Left colon (tissue), 2 donors: ENCODE data around the gene NFE2L1. TPM values are rescaled to one million over a fixed set of nuclear protein-coding genes. Genes with fewer than 3 reads are reported as not detected.
"Not testable (repeated sequence)": the region's sequence is repeated elsewhere in the genome, so short reads cannot be mapped to it uniquely, and the experiment has no call there.

Source experiments
- ATAC-seq: fragments of 200-7000 bp; cut with Tn5 transposase; one replicate; pipeline ENCODE4 v1.9.1; 2020; ENCODE audit warnings: mild to moderate bottlenecking, moderate library complexity
- DNase-seq, 2 donors: peaks; one replicate each; pipeline ENCODE4 v3.0.0-alpha.2; 2020
- intact Hi-C, 2 donors: fragments of 100-400 bp; cut with DNase I in 1 of 2; cut with micrococcal nuclease in 1 of 2; formaldehyde crosslinking; loops; one replicate each; pipeline versions ENCODE4 v1.11.2 to v1.14.0; 2022; cut with DNase I, micrococcal nuclease
- total RNA-seq, 2 donors: library from RNA; stranded (reverse); fragmentation: NEBNext Ultra II Directional; extraction: Animal tissue kit (Norgen Biotek cat#: 25700); gene quantifications; one replicate each; pipeline ENCODE4 v1.2.1, GENCODE V29; 2021
- donor health status: DM: no; HTN: no; CAD: no.
- donor health status: DM: yes; HTN: yes; CAD: no.

The NFE2L1 gene
- total RNA-seq, 2 donors from 2014 or later: 223 to 245 TPM

DNA sequence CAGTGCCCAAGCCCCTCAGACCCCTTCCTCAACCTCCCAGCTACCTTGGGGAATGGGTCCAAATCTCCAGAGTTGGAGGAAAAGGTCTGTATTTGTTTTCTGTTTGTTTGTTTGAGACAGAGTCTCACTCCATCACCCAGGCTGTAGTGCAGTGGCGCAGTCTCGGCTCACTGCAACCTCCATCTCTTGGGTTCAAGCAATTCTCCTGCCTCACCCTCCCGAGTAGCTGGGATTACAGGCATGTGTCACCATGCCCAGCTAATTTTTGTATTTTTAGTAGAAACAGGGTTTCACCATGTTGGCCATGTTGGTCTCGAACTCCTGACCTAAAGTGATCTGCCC is 30.4 kb upstream of the NFE2L1 start:
- ATAC-seq, DNase-seq: not testable (repeated sequence)
- intact Hi-C loops: loop anchor here in 1 of 2 donors (2.0 kb wide), 1 partner anchor 39 kb away; no protein-coding TSS in a partner anchor

DNA sequence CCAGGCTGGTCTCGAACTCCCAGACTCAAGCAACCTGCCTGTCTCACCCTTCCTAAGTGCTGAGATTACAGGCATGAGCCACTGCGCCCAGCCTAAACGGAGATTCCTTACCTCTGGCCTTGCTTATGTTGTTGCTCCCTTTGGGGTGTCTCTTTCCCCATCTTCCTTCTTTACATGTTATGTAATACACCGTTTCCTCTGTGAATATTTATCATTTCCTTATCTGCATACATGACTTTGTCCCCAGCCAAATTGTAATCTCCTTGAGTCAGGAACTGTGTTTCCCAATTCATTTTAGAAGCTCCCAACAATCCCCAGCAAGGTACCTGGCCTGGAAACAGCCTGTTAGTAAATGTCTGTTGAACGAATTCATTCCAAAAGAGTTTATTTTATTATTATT is 26.2 kb upstream of the NFE2L1 start:
- intact Hi-C loops: no loop called here
- DNase-seq (no peak), ATAC-seq (no peak)

DNA sequence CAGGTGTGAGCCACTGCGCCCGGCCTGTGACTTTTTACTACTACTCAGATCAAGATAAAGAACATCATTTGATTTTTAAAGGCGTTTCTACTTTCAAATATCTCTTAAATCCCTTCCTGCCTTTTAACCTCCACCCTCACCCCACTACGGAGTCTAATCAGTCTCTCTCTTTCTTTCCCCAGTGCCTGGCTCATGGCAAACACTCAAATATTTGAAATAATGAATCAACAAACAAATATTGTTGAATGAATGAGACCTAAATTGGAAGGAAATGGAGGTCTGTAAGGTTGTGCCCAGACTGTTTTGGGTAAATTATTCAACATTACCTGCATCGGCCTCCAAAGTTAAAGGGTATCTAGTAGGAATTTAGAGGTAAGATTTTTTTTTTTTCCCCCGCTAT is 25.3 kb upstream of the NFE2L1 start:
- no peak for ATAC-seq
- intact Hi-C loops: no loop called here
- no peak for DNase-seq

DNA sequence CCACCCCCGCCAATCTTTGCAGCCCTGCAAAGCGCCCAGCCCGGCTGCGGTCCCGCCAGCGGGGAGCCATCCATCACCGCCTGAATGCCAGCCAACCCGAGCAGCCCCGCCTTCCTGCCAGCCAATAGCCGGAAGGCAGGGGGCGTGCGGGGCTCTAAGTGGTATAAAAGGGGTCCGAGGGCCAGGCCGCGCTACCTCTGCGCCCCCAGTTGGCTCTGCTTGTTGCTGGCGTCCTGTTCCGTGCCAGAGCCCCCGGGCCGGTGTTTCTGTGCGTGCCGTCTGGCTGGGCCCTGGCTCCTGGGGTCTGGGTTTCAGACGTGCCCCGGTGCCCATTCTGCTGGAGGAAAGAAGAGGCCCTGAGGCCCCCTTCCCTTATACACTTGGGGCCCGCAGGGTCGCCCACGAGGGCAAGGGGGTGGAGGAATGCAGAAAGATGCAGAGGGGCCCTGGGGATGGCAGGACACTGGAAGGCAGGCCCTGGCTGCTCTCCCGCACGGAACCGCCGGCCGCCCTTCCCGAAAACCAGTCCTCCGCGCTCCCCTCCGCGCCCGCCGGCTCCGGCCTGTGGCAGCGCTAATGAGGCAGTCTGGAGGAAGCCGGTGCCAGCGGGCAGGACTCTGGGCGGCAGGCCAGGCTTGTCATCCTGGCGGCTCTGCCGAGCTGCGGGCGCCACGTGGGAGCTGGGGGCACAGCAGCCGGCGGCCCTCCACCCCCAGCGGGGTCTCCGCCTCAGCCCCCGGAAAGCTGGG is 24.6 kb upstream of the NFE2L1 start:
- intact Hi-C loops: no loop called here
- ATAC-seq (peak; percentile 52), DNase-seq (peak; percentile 84 to 86)

DNA sequence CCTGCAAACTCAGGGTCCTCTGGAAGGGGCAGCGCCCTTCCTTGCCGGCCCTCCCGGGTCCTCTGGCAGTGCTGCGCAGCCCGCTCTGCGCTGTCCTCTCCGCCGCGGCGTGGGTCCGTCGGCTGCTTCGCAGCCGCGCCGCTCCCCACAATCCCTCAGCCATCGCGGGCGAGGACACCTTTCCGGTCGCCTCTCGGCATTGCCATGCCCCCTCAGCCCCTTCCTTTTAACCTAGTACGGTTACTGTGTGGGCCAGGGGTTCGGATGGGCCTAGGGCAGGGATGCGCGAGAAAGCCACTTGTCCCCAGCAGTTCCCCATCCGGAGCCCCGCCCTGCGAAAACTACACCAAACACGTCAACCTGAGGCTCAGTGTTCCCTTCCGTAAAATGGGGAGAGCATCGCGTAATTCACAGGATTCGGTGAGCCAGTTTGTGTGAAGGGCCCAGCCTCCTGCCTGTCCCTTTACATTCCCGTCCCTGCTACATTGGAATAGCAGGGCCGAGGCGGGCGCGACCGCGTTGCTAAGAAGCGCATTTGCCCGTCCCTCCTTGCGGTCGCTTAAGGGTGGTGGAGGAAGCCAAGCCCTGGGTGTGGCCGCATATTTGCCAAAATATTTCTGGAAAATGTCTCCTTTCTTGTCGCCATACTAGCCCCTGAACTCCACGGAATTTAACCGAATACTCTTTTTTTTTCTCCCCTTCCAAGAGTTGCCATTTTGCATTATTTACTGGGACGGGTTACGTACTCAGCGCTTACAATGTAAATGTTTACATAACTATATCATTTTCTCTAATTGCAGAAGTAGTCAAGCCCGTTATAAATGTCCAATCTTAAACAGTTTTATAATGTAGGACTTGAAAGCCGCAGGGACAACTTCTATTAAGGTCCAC is 23.8 kb upstream of the NFE2L1 start:
- DNase-seq: peak; percentile 72 to 78
- peak; percentile 35 for ATAC-seq
- intact Hi-C loops: loop anchor here (5.0 kb wide), 2 partner anchors 98 to 103 kb away; no protein-coding TSS in a partner anchor

GRCh38 chr17:48025040-48025903 is 22.9 kb upstream of the NFE2L1 start:
- DNase-seq (peak; percentile 97 to 99), ATAC-seq (peak; percentile 79)
- intact Hi-C loops: loop anchor here (5.0 kb wide), 2 partner anchors 97 to 102 kb away; no protein-coding TSS in a partner anchor

DNA sequence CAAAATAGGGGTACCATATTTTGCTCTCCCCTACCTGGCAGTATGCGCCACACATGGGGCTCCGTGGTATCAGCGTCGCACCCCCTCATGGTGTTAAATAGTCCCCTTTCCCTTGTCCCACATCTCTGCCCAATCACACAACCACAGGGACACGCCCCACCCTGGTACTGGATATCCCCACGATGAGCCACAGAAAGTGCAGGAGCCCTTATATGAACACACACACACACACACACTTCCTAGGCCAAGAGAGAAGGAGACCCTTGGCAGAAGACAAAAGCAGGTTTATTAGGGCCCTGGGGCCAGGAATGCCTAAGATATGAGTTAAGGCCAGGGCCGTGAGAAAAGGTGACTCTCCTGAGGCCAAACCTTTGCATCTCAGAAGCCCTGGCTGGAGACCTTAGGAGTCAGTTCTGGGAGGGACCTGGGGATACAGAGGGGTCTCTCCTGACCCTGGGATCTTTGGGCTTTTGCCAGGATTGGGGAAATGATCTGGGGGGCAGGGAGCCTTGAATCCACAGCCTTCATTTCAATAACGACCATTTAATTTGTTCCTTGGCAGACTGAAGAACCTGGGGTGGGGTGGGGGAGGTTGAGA is 22.2 kb upstream of the NFE2L1 start:
- intact Hi-C loops: loop anchor here (2.0 to 5.0 kb wide), 3 partner anchors 49 to 101 kb away; no protein-coding TSS in a partner anchor
- DNase-seq: peak in 1 of 2 donors; percentile 29

DNA sequence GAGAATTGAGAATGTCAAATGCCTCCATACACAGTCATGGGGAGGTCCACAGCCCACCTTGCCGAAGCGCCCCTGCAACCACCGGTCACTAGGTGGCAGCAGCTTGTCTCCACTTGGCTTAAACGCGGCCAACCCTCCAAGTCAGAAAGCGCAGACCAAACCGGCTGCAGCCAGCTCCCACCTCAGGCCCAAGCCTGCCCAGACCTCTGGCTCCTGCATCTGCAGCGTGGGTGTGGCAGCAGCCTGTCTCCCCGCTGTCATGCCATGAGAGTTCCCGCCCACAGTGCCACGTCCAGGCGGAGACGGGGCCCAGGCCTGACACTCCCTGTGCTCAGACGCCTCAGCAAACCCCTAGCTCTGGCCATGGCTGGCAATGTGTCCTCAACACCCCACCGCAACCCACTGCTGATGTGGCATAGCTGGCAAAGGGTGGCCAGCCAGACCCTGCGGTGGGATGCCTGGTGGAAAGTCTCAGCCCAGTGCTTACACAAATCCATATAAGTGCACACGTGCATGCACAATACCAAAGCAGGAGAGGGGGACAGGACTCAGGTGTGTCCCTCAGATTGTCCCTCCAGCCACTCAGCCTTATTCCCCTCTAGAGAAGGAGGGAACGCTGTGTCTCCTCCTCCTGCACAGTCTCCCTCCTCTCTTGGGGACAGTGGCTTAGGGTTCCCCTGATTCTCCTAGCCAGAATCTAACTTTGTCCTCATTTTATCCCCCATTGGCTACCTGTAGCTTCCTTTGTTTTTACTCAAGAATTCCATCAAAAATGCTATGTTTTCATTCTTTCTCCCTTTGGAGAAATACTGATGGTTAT is 21.4 kb upstream of the NFE2L1 start:
- DNase-seq (peak; percentile 90 to 95), ATAC-seq (peak; percentile 69)
- intact Hi-C loops: loop anchor here (2.0 to 5.0 kb wide), 3 partner anchors 48 to 101 kb away; no protein-coding TSS in a partner anchor

More for the DNA sequence above, 22.2 kb upstream of the NFE2L1 start:
- ATAC-seq: no peak

GRCh38 chr17:48027322-48027981 is 20.7 kb upstream of the NFE2L1 start:
- DNase-seq: no peak
- intact Hi-C loops: loop anchor here (2.0 to 5.0 kb wide), 3 partner anchors 47 to 100 kb away; no protein-coding TSS in a partner anchor

DNA sequence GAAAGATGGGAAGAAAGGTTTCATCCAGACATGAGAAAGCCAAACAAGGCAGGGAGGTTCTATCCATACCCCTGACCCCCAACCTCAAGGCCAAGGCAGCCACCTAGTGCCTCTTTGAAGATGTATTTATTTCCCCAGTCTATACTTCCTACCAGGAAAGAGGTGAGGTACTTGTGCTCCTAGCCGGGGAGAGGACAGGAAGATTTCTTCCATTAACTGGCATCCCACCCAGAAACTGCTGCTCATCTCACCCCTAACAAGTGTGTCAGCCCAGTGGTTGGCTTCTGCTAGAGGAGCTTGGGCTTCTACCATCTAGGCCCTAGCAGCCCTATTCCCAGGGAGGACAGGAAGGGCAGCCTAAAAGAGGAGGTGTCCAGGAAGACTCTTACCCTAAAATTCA is 19.4 kb upstream of the NFE2L1 start:
- intact Hi-C loops: loop anchor here (5.0 kb wide), 2 partner anchors 94 to 99 kb away; no protein-coding TSS in a partner anchor
- no peak for ATAC-seq
- DNase-seq: no peak

More at GRCh38 chr17:48027322-48027981, 20.7 kb upstream of the NFE2L1 start:
- ATAC-seq: no peak

GRCh38 chr17:48030531-48030930 is 17.6 kb upstream of the NFE2L1 start:
- DNase-seq: no peak
- intact Hi-C loops: no loop called here
- ATAC-seq: no peak

GRCh38 chr17:48031966-48032365 is 16.2 kb upstream of the NFE2L1 start:
- intact Hi-C loops: no loop called here
- ATAC-seq (no peak), DNase-seq (no peak)

GRCh38 chr17:48034734-48035133 is 13.4 kb upstream of the NFE2L1 start:
- ATAC-seq, DNase-seq: not testable (repeated sequence)
- intact Hi-C loops: loop anchor here in 1 of 2 donors (5.0 kb wide), 1 partner anchor 38 kb away; no protein-coding TSS in a partner anchor

GRCh38 chr17:48036693-48037035 is 11.5 kb upstream of the NFE2L1 start:
- DNase-seq (no peak), ATAC-seq (peak; percentile 47)
- intact Hi-C loops: loop anchor here in 1 of 2 donors (5.0 kb wide), 1 partner anchor 36 kb away; no protein-coding TSS in a partner anchor

DNA sequence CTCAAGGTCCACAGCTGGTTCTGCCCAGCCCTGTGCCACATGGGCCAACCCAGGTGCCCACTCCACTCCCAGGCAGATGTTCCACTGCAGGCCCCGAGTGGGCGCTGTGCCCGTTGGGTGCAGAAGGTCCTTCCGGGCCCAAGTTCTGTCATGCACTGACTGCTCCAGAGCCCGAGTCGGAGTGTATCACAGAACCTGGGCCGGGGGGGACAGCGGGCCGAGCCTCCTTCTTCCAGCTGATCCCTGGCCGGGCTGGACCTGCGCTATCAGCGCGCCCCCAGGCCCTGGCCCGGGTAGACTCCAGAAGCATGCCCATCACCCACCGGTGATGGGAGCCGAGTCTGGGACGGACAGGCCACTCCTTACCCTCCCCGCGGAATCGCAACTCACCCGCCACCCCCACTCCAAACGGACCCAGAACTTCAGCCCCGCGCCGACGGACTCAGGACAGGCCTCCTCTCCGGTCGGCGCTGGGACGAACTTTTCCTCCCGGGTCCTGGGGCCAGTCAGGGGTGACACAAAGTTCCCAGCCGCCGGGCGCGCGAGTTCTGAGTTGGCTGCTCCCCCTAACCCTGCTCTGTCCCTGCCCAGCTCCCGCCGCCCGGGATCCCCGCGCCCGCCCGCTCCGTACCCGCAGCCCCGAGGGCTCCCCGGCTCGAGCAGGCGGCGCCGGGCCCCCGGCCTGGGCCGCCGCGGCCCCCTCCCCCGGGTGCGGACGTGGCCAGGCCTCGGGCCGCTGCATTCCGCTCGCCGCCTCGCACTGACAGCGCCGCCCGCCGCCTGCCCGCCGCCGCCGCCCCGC is 10.9 kb upstream of the NFE2L1 start, which contains the start of gene COPZ2:
Gene COPZ2 (minus strand): TSS at position 762 of the 802 bp plus-strand sequence. CDS start 20 bp downstream, at position 742.
- DNase-seq: peak; percentile 67 to 74
- intact Hi-C loops: loop anchor here in 1 of 2 donors (5.0 kb wide), 1 partner anchor 35 kb away; no protein-coding TSS in a partner anchor
- ATAC-seq: peak; percentile 86
